Hepatic stellate cell (primary cell): ENCODE results near the gene RRP36.
A peak's percentile ranks its signal among the peaks of the same experiment; 100 is the strongest.
"Not testable (repeated sequence)": the region's sequence is repeated elsewhere in the genome, so short reads cannot be mapped to it uniquely, and the experiment has no call there.

Experiments used
- DNase-seq: peaks from one replicate; pipeline ENCODE4 v3.0.0; 2011; ENCODE audit warnings: low spot score

Gene RRP36

GRCh38 chr6:43037706-43038105, 16.3 kb downstream of the RRP36 start:
- no peak for DNase-seq

GRCh38 chr6:43038727-43039126, 17.3 kb downstream of the RRP36 start:
- DNase-seq, result no peak

GRCh38 chr6:43040542-43041257, 19.3 kb downstream of the RRP36 start:
- no peak for DNase-seq

DNA sequence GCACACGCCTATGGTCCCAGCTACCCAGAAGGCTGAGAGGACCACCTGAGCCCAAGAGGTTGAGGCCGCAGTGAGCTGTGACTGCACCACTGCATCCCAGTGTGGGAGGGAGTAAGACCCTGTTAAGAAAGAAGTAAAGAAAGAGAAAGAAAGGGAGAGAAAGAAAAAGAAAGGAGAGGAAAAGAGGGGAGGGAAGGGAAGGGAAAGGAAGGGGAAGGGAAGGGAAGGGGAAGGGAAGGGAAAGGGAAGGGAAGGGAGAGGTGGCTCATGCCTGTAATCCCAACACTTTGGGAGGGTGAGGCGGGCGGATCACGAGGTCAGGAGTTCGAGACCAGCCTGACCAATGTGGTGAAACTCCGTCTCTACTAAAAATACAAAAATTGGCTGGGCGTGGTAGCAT, 20.1 kb downstream of the RRP36 start:
- not testable (repeated sequence) for DNase-seq

DNA sequence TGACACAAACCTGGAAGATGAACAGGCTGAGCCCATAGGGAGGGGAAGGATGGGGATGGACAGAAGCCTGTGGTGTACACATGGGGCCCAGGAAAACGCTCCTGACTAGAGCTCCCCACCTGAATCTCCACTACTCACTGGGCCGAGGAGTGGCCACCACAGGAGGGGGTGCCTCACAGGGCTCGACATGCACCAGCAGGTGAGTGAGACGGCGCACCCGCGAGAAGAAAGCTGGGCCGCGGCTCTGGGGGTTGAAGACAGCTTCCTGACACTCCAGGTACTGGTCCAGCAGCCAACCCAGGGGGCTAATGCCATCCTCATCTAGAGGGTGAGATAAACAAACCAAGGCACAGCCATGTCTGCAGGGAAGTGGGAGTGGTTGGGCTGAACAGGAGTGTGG, 21.9 kb downstream of the RRP36 start:
- DNase-seq, result no peak

- no peak for DNase-seq
Observed at GRCh38 chr6:43045371-43045930, 24.0 kb downstream of the RRP36 start.

GRCh38 chr6:43047998-43048397, 26.6 kb downstream of the RRP36 start:
- DNase-seq, result no peak

GRCh38 chr6:43050981-43051380, 29.6 kb downstream of the RRP36 start:
- no peak for DNase-seq

- no peak for DNase-seq
Observed at GRCh38 chr6:43052225-43052841, 30.9 kb downstream of the RRP36 start.

- peak; percentile 39 for DNase-seq
Observed at GRCh38 chr6:43052842-43053544, 31.6 kb downstream of the RRP36 start.

DNA sequence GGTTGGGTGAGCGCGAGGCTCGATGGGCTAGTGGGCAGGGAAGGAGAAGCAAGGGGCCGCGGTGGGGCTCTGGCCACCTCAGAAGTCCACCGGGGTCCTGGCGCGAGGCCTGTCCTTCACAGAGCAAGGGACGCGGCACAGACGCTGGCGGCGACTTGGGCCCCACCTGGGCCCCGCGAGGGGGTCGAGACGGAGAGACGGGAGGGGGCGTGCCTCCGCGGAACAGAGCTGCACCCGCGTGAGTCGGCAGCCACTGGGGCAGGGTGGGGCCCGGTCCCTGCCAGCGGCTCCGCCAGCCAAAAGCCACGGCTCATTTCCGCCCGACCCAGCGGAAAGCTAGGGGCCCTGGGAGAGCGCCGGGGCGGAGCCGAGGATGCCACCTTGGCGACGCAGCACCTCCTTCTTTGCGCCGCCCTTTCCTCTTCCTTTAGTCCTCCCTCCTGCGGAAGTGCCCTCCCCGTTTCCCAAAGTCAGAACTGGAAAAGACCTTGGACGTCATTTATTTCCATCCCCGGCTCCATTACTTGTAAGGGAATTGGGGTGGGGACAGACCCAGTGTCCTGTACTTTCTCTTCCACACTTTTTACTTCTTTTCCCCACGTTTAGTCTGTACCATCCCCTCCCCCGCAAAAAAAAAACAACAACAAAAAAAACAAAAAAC, 32.3 kb downstream of the RRP36 start, which contains the start of gene CUL7:
Gene CUL7, minus strand, starts transcription at position 307 of the 661 bp plus-strand sequence. CDS start 1,063 bp downstream, outside the sequence.
- peak; percentile 99 for DNase-seq

- no peak for DNase-seq
Observed at GRCh38 chr6:43054206-43054943, 33.0 kb downstream of the RRP36 start.

- no peak for DNase-seq
Observed at GRCh38 chr6:43055966-43056365, 34.5 kb downstream of the RRP36 start.

- no peak for DNase-seq
Observed at GRCh38 chr6:43058531-43058930, 37.1 kb downstream of the RRP36 start.

DNA sequence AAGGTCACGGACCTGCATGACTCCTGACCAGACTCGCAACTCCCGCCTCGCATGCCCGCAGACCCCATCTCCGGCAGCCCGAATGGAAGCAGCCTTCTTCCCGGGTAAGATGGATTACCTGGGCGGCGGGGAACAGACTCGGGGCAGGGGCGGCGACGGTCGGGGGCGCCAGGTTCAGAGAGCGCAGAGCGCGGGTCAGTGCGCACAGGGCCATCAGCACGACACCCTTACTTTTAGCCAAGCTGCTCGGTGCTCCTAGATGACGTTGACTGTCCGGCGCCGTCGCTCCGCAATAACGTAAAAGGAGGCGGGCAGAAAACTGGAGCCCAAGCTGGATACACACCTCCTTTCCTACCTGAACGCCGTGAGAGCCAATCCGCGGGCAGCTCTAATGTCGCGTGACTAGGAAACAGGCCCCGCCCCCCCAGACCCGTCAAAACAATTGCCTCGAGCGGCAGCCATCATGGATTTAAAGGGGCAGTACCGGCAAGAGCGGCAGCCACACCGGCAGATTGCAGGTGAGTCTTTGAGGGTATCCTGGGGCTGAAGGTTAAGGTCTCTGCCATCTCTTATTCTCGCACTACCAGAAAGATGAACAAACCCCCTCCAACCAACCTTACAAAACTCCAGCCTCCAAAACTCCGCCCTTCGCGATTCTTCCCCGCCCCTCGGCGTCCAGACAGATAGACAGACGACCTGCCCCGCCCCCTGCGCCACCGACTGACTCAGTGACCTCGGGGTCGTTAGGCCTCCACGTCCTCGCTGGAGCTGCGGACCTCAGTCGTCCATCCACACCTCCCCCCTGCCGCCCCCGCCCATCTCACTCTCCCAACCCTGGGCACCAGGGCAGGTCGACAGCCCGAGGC, 38.0 kb downstream of the RRP36 start, which contains the start of the genes KLC4 and MRPL2:
Gene KLC4, plus strand, starts transcription at position 464 of the 866 bp plus-strand sequence. CDS start 1,705 bp downstream, outside the sequence.
Gene MRPL2, minus strand, starts transcription at position 267 of the 866 bp plus-strand sequence. Its CDS starts 53 bp downstream, at position 214.
- peak; percentile 100 for DNase-seq

DNA sequence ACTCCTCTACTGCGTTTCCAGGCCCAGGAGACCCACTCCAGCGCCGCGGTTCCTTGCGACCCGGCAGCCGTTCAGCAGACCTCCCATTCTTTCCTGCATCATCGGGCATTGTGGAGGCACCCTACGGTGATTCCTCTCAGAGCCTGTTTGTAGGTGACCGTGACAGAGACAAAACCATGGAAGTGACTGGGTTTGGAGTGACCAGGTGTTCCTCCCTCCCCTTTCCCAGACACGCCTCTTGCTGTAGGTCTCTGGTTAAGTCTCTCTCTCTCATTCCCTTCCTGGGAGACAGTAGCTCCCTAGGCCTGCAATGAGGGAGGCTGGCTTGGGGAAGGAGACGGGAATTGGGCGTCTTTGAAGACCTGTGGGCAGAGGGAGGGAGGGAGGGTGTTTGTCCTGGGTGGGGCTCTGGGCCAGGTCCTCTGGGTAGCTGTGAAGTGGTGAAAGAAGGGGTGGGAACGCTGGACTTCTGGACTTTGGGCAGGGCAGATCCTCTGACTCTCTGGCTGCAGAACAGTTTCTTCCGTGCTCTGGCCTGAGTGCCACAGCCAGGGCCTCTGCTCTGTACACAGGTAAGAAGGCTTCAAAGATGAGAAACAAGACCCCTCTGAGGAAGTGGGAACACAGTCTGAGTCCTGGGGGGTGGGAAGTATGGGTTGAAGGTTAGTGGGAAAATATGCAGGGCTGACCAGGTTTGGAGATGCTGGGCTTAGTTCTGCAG, 38.8 kb downstream of the RRP36 start:
- no peak for DNase-seq

DNA sequence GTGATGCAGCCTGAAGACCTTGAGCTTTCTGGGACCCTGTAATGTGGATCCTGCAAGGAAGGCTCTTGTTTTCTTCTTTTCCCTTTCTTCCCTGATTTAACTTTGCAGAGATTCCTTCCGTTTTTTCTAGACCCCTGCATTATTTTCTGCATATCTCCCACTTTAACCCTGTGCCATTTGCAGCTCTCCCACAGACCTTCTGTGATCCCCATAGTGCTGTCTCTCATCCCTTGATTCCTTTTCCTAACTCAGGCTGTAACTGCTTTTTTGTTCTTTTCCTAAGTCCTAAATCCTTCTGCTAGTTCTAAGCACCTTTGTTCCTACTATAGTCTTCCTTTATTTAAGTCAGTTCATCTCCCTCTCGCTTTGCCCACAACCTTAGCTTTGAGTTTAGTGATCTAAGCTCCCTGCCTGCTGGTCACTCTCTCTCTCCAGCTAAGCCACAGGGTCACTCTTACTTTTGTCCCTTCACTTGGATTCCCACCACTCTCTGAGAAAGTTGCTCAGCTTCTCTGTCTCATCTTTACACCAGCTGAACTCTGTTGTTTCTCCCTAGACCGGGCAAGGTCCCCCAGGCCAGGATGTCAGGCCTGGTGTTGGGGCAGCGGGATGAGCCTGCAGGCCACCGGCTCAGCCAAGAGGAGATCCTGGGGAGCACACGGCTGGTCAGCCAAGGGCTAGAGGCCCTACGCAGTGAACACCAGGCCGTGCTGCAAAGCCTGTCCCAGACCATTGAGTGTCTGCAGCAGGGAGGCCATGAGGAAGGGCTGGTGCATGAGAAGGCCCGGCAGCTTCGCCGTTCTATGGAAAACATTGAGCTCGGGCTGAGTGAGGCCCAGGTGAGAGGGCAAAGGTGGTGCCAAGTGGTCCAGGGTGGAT, 39.6 kb downstream of the RRP36 start:
- no peak for DNase-seq

DNA sequence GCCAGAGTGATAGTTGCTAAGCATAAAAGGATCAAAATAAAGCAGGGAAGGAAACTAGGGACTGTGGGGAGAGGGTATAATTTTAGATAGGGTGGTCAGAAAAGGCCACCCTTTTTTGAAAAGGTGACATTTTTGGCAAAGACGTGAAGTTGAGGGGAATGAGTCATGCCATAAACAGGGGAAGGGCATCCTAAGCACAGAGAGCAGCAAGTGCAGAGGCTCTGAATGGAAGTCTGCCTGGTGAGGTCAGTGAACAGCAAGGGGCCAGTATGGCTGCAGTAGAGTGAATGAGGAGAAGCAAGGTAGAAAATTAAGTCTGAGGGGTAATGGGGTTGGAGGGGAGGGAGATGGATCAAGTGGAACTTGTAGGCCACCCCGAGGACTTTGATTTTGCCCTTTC, 40.4 kb downstream of the RRP36 start:
- DNase-seq, result peak; percentile 36

DNA sequence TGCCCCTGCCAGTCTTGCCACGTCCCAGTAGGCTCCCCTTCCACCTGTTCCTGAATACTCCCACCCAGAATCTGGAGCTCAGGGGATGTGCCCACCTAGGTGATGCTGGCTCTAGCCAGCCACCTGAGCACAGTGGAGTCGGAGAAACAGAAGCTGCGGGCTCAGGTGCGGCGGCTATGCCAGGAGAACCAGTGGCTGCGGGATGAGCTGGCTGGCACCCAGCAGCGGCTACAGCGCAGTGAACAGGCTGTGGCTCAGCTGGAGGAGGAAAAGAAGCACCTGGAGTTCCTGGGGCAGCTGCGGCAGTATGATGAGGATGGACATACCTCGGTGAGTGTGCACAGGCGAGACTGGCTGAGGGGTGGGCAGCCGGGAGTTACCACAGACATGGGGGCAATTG, 41.4 kb downstream of the RRP36 start:
- no peak for DNase-seq
